Thyroid gland (tissue), 4 donors: ENCODE results near the gene PLEKHG3.

Source experiments
- CTCF ChIP-seq, 6 experiments: fragments of 200-600 bp in 3 of 6; fragments of 450-650 bp in 3 of 6; sonication (generic) in 3 of 6; IDR thresholded peaks; one replicate each; pipeline ENCODE4 v1.5.1; 2016 to 2019; ENCODE audit warnings: antibody characterized with exemption in 6 of 6, mild to moderate bottlenecking in 2 of 6, inconsistent platforms in 1 of 6, moderate library complexity in 1 of 6
- POLR2A ChIP-seq, 2 donors: fragments of 450-650 bp; IDR thresholded peaks; one replicate each; pipeline ENCODE4 v1.6.1; 2017; ENCODE audit warnings: antibody characterized with exemption in 2 of 2, mild to moderate bottlenecking in 2 of 2, moderate library complexity in 1 of 2

GRCh38 chr14:64708148-64709004 lies 4.2 kb downstream of the PLEKHG3 start:
- TF ChIP-seq CTCF (IDR thresholded peaks at IDR 0.05) (no peak), POLR2A (IDR thresholded peaks at IDR 0.05) (no peak)
